Measurements from ENCODE around the gene ATF1.
"Not testable (repeated sequence)": the region's sequence is repeated elsewhere in the genome, so short reads cannot be mapped to it uniquely, and the experiment has no call there.

ATF1 gene

DNA sequence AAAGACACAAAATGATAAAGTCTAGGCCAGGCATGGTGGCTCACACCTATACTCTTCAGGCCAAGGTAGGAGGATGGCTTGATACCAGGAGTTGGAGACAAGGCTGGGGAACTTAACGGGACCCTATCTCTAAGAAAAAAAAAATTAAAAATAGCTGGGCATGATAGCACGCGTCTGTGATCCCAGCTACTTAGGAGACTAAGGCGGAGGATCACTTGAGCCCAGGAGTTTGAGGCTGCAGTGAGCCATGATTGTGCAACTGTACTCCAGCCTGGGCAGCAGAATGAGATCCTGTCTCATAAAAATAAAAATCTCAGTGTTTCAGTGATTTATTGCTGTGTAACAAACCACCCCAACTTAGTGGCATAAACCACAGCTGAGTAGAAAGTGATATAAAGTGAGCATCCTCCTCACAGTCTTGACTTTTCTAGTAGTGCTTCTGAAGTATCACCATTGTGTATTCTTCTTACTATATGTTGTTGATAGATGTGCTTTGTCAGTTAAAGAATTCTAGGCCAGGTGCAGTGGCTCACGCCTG, 10.6 kb upstream of the ATF1 start:
- DNase-seq (ENCODE audit: low read depth) = no peak

DNA sequence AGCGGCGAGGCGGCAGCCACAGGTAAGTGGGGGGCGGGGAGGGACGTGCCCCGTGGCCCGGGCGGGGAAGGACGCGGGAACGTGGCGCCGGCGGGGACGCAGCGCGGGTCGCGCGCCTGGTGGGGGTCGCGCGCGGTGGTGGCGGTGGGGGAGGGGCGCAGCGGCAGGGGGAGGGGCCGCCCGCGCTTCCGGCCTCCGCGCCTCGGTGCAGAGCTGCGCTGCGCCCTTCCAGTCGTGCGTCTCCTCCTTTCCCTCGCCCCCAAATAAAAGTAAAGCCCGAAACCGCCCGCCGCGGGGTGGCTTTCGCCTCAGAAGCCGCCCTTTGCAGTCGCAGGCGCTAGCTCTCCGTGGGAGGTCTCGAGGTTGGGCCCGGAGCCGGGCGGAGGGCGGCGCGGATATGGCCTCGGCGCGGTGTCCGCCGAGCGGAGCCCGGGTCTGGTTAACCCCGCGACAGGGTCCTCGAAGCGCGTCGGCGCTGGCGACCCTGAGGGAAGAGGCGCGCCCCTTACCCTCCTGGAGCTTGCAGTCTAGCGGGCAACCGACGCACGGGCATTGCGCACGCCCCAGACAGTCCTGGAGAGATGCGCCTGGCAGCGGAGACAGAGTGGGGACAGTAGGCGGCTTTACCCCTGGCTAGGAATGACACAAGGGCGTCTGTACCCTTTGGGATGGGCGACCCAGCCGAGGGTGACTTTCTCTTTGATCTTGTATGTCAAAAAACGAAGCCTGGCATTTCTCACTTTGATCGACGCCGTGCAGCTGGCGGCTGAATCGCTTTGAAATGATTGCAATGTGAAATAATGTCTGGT, 589 bp downstream of the ATF1 start:
- DNase-seq (ENCODE audit: low read depth) = peak; percentile 75

DNA sequence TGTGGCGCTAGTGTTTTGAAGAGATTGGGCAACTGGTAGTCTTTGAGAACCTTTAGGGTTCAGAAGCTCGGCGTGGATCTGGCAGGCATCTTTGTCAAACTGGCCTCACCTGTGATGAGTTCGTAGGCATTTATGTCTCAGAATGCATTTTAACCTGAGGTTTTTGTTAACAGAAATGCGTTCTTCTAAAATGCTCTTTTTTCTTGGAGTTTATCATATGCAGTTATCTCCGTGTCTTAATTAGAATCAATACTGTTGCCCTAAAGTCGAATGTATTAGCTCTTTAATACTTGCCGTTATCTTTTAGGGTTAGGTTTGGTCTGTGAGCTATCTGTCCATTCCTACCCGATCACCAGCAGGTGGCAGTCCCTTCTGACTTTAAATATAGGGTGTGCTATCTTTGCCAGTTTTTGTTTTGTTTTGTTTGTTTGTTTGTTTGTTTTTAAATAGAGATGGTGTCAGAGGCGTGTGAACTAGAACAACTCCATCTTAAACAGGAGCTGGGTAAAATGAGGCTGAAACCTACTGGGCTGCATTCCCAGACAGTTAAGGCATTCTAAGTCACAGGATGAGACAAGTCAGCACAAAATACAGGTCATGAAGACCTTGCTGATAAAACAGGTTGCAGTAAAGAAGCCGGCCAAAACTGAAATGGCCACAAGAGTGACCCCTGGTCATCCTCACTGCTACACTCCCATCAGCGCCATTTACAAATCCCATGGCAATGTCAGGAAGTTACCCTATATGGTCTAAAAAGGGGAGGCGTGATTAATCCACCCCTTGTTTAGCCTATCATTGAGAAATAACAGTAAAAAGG, 1.4 kb downstream of the ATF1 start:
- peak; percentile 16 for DNase-seq (ENCODE audit: low read depth)

DNA sequence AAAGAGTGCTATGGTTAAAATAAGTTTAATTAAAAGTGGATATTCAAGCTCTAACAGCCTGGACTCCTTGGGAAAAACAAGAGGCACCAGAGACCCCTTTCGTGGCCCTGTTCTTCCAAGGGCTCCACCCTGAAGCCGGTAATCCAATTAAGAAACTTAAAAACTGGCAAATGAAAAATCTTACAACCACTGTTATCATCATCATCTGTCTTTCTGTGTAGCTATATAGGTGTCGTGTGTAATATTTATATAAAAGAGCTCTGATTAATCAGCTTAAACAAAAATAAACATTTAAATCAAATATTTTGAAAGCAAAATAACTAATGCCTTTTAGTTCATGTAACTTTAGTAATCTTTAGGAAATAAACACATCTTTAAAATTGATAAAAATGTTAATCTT, 4.5 kb downstream of the ATF1 start:
- no peak for DNase-seq (ENCODE audit: low read depth)

DNA sequence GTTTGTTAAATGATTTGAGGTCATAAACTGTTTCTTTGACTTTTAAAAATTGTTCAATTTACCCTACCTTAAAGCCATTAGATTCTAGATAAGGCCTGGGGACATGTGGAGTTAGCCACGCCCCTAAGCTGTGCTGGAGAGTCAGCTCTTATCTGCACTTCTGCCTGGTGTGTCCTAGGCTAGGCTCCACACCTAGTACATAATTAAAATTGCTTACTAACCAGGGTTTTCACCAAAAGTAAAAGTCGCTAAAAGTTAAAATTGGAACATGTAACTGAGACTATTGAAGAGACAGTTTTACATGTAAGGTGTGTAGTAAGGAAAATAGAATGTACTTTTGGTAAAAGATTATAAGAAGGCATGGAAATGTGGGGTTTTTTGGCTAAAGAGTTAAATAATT, 4.9 kb downstream of the ATF1 start:
- not testable (repeated sequence) for DNase-seq (ENCODE audit: low read depth)

DNA sequence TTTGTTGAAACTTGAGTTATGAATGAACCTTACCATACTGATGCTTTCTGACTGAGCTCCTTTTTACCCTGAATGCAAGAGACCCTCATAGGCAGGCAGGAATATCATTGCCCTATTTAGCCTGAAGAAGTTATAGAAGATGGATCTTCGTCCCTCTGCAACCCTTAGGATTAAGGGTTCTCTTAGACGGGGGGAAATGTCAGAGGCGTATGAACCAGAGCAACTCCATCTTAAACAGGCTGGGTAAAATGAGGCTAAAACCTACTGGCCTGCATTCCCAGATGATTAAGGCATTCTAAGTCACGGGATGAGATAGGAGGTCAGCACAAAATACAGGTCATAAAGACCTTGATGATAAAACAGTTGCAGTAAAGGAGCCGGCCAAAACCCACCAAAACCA, 7.5 kb downstream of the ATF1 start:
- DNase-seq (ENCODE audit: low read depth) = no peak

DNA sequence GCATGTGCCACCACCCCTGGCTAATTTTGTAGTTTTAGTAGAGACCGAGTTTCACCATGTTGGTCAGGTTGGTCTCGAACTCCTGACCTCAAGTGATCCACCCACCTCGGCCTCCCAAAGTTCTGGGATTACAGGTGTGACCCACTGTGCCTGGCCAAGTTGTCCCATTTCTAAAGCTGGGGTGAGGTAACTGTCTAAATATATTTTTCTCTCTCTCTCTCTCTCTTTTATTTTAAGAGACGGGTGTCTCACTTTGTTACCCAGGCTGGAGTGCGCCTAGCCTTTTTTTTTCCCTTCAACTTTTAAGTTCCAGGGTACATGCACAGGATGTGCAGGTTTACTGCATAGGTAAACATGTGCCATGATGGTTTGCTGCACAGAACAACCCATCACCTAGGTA, 8.6 kb downstream of the ATF1 start:
- no peak for DNase-seq (ENCODE audit: low read depth)

DNA sequence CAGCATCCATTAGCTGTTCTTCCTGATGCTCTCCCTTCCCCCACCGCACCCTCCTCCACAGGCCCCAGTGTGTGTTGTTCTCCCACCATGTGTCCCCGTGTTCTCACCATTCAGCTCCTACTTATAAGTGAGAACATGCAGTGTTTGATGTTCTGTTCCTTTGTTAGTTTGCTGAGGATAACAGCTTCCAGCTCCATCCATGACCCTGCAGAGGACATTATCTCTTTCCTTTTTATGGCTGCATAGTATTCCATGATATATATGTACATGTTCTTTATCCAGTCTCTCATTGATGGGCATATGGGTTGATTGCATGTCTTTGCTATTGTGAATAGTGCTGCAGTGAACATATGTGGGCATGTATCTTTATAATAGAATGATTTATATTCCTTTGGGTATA, 9.0 kb downstream of the ATF1 start:
- no peak for DNase-seq (ENCODE audit: low read depth)

DNA sequence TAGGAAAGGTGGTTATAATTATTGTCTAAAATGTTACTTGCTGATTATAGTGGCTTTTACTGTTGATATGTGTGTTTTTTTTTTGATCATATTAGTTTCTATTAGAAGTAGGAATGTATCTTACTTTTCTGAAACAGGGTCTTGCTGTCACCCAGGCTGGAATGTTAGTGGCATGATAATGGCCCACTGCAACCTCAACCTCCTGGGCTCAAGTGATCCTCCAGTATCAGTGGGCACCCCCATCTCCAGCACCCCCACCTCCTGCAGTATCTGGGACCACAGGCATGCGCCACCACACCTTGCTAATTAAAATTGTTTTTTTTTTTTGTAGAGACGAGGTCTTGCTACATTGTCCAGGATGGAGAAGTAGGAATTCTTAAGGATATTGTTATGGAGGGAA, 11.3 kb downstream of the ATF1 start:
- no peak for DNase-seq (ENCODE audit: low read depth)

DNA sequence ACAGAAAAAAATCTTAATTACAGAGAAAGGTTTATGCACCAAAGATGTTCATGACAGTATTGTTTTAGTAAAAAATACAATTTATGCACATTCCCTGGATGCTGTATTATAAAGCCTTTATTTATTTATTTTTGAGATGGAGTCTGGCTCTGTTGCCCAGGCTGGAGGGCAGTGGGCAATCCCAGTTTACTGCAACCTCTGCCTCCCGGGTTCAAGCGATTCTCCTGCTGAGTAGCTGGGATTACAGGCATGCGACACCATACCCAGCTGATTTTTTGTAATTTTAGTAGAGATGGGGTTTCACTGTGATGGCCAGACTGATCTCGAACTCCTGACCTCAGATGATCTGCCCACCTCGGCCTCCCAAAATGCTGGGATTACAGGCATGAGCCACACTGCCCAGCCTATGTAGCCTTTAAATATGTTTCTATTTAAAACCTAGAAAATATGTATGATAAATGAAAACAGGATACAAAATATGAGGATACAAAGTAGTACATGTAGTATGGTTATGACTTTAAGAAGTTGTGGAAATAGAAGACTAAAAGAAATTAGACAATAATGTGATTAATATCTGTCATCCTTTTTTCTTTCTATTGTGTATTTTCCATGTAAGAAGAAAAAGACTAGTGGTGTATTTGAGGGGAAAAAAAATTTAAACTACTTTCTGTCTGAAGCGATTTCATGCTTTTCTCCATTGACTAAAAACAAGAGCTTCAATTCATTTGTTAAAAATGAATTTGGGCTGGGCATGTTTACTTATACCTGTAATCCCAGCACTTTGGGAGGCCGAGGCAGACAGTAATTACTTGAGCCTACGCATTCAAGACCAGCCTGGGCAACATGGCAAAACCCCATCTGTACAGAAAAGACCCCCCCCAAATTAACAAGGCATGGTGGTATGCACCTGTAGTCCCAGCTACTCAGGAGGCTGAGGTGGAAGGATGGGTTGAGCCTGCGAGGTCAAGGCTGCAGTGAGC, 13.1 kb downstream of the ATF1 start:
- no peak for DNase-seq (ENCODE audit: low read depth)

DNA sequence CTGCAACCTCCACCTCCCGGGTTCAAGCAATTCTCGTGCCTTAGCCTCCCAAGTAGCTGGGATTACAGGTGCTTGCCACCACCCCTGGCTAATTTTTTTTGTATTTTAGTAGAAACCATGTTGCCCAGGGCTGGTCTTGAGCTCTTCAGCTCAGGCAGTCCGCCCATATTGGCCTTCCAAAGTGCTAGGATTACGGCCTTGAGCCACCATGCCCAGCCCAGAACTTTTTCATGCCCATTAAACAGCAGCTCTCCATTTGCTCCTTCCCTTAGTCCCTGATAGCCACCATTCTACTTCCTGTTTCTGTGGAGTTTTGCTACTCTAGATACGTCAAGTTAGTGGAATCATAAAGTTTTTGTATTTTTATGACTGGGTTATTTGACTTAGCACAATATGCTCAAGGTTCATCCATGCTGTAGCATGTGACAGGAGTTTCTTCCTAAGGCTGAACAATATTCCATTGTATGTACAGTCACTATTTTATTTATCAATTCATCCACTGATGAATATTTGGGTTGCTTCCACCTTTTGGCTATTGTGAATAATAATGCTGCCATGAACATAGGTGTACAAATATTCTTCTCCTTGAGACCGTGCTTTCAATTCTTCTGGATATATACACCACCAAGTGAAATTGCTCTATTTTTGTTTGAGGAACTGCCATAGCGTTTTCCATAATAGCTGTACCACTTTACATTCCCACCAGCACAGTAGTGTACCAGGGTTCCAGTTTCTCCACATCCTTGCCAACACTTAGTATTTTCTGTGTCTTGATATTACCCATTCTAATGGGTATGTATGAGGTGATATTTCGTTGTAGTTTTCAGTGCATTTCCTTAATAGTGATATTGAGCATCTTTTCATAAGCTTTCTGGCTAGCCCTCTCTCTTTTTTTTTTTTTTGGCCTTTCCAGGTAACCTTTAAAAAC, 15.0 kb downstream of the ATF1 start:
- no peak for DNase-seq (ENCODE audit: low read depth)

DNA sequence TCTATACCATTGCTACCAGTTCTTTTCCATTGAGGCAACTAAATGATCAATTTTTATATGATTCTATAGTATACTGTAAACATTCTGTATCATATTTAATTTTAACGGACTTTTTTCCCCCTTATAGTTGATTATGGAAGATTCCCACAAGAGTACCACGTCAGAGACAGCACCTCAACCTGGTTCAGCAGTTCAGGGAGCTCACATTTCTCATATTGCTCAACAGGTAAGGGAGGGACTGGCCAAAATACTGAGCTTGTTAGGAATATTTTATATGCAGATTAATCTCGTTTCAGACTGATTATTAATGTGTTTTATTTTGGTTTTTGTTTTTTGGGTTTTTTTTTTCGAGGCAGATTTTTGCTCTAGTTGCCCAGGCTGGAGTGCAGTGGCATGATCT, 16.1 kb downstream of the ATF1 start:
- DNase-seq (ENCODE audit: low read depth) = no peak

DNA sequence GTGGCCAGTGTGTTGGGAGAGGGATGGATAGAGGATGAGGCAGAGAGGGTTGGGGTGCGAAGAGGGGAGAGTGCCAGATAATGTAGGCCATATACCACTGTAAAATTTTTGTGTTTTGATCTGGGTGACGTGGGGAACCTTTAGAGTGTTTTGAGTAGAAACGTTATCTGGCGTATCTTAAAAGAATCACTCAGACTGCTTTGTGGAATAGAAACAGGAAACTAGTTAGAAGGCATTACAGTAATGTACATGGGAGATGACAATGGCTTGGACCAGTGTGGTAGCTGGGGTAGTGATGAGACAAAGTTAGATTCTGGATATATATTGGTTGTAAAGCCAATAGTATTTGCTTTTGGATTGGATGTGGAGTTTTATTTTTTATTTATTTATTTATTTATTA, 20.6 kb downstream of the ATF1 start:
- DNase-seq (ENCODE audit: low read depth) = no peak

DNA sequence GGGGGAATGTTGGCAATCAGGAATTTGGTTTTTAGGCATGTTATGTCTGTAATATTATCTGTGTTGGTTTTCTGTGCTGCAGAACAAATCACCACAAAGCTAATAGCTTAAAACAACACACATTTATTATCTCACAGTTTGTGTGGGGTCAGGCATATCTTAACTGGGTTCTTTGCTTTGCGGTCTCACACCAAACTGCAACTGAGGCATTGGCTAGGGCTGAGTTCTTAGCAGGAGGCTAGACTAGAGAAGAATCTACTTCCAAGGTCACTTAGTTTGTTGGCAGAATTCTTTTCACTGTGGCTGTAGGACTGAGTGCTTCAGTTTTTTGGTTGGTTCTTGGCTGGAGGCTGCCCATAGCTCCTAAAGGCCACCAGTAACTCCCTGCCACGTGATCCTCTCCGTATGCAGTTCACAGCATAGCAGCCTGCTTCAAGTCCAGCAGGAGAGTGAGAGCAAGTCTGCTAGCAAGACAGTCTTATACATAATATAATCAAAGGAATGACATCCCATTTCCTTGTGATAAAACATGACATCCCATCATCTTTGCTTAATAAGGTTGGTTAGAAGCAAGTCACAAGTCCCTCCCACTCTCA, 21.6 kb downstream of the ATF1 start:
- DNase-seq (ENCODE audit: low read depth) = no peak

DNA sequence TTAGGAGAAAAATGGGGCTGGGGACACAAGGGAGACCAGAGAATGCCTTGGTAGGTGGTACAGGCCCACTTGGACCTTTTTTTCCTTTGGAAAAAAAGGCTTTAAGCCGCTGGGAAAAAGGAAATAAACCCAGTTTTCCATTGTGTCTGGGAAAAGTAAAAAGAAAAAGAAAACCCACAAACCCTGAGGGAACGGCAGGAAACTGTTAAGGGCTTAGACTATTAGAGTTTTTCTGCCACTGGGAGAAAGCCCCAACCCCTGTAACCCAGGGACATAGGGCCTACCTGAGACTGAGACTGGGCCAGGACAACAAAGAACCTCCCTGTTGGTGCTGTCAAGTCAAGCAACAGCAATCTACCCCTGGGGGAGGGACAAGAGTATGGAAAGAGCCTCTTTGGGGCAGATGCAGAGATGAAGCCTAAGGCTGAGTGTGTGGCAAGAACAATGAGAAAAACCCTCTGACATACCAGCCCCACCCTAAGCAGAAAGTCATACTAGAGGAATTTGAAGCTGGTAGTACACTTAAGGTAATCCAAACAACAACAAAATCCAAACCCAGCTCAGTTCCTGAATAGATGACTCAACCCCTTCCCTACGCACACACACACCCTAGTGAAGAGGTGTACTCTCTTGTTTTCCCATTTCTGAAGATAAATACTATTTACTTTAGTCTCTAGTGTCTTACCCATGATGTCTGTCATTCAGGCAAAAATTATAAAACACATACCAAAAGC, 22.8 kb downstream of the ATF1 start:
- no peak for DNase-seq (ENCODE audit: low read depth)

DNA sequence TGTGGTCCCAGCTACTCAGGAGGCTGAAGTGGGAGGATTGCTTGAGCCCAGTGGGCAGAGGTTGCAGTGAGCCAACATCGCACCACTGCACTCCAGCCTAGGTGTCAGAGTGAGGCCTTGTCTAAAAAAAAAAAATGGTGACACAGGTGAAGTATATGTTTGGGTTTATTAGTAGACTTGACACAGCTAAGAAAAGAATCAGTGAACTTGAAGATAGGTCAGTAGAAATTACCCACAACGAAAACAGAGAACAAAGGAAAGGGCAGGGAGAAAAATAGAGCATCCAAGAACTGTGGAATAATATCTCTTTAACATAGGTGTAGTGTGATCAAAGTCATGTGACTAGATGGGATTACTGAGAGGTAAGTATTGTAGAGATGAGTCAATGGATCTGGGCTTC, 23.7 kb downstream of the ATF1 start:
- DNase-seq (ENCODE audit: low read depth) = no peak

DNA sequence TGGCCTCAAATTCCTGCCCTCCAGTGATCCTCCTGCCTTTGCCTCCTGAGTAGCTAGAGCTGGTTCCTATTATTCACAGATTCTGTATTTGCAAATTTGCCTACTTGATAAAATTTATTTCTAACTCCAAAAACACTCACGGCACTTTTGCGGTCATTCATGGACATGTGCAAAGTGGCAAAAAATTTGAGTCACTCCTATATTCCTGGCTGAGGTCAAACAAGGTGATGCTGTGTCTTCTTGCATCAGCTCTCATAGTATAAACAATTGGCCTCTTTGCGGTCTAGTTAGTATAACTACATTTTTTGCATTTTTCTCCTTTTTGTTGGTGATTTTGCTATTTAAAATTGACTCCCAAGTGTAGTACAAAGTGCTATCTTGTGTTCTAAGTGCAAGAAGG, 24.7 kb downstream of the ATF1 start:
- DNase-seq (ENCODE audit: low read depth) = no peak

DNA sequence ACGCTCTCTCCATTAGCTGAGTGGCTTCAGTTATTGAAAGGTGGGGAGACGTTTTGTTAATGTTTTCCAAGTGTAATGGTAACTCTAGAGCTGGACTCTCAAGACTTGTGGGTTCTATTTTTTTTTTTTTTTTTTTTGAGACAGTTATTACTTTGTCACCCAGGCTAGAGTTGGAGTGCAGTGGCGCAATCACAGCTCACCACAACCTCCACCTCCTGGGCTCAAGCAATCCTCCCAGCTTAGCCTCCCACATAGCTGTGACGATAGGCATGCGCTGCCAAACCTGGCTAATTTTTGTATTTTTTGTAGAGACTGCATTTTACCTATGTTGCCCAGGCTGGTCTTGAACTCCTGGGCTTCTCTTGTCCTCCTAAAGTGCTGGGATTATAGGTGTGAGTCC, 26.2 kb downstream of the ATF1 start:
- DNase-seq (ENCODE audit: low read depth) = no peak

DNA sequence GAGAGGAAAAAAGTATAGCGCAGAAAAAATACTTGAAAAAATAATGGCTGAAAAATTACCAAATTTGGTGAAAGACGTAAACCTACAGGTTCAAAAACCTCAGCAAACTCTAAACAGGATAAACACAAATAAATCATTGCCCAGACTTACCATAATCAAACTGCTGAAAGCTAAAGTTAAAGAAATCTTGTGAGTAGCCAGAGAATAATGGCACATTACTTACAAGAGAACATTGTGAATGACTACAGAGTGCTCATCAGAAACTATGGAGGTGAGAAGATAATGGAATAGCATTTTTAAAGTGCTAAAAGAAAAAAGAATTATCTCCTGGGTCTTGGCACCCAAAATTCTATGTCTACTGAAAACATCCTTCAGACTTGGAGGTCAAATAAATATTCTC, 36.0 kb downstream of the ATF1 start:
- no peak for DNase-seq (ENCODE audit: low read depth)

All from activated gamma-delta T cell treated with anti-CD3 and anti-CD28 coated beads, Interleukin-2, amount 50 U/mL, for 16 hours (primary cell).